Measurements from ENCODE around the gene MGAT4A. TPM values are rescaled to one million over a fixed set of nuclear protein-coding genes. Genes with fewer than 3 reads are reported as not detected.

The MGAT4A gene
- total RNA-seq, 1 donor from 2014 or later = 0.38 TPM

DNA sequence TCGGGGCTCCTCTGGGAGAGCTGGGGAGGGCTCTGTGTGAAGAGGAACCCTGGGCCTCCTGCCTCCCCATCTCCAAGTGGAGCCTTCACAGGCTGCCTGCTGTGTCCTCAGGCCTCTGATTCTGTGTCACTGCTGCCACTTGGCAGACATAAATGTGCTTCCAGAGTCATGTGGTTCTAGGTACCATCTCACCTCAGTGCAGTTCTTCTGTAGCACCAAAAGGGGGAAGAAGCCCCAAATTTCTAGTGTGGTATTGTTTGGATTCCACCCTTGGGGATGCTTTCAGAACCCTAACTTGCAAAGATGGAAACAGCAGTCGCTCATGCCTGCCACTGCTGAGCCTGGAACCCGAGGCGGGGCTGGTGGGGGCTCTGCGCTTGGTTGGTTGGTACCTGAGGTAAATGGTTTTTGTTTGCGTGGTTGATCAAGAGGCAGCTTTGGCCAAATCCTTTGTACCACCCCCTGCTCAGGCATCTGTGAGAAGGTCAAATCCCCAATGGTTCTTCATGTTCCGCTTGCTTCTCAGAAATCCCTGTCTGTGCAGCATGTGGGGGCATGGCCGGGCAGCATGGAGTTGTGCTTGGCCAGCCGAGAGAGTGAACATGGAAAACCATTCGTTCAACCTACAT lies 150.2 kb downstream of the MGAT4A start:
- H3K4me1 Mint-ChIP-seq (ENCODE audit: unreplicated experiment) = no peaks in the 10 kb centered on the region
- TF ChIP-seq, protein P1, sequence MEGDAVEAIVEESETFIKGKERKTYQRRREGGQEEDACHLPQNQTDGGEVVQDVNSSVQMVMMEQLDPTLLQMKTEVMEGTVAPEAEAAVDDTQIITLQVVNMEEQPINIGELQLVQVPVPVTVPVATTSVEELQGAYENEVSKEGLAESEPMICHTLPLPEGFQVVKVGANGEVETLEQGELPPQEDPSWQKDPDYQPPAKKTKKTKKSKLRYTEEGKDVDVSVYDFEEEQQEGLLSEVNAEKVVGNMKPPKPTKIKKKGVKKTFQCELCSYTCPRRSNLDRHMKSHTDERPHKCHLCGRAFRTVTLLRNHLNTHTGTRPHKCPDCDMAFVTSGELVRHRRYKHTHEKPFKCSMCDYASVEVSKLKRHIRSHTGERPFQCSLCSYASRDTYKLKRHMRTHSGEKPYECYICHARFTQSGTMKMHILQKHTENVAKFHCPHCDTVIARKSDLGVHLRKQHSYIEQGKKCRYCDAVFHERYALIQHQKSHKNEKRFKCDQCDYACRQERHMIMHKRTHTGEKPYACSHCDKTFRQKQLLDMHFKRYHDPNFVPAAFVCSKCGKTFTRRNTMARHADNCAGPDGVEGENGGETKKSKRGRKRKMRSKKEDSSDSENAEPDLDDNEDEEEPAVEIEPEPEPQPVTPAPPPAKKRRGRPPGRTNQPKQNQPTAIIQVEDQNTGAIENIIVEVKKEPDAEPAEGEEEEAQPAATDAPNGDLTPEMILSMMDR (IDR thresholded peaks at IDR 0.05) = no peak

DNA sequence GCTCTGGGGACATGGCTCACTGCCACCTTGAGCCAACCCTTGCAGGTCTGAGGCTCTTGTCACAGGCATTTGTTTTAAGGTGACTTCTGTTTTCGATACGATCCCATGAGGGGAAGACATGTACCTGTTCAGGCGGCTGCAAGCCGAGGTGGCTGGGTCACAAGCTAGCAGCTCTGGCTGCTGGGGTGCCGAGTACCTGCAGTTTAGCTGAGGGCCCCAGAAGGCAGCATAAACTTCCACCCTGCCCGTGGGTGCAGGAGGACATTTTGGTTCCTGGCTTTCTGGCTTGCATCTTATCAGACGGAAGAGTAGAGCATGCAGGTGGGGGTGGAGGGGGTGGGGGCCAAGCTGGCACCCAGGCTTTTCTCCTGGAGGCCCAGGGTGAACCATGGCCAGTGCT lies 151.0 kb downstream of the MGAT4A start:
- Mint-ChIP-seq H3K36me3 (ENCODE audit: unreplicated experiment) (peaks cover 22% of the 10 kb centered on the region), H3K27ac (ENCODE audit: unreplicated experiment) (no peak overlapping the region)
- DNase-seq (ENCODE audit: extremely low spot score, unreplicated experiment) = no peak

More for the DNA sequence above, 150.2 kb downstream of the MGAT4A start:
- DNase-seq (ENCODE audit: extremely low spot score, unreplicated experiment) = no peak
- Mint-ChIP-seq H3K9me3 (ENCODE audit: unreplicated experiment) (no peaks in the 10 kb centered on the region), H3K27ac (ENCODE audit: unreplicated experiment) (no peak overlapping the region), H3K36me3 (ENCODE audit: unreplicated experiment) (peaks cover 22% of the 10 kb centered on the region), H3K27me3 (ENCODE audit: unreplicated experiment) (no peaks in the 10 kb centered on the region), H3K4me3 (ENCODE audit: unreplicated experiment) (no peak overlapping the region)

GRCh38 chr2:98578231-98578630 lies 152.7 kb downstream of the MGAT4A start:
- Mint-ChIP-seq H3K36me3 (ENCODE audit: unreplicated experiment) (peaks cover 21% of the 10 kb centered on the region), H3K27ac (ENCODE audit: unreplicated experiment) (no peak overlapping the region), H3K9me3 (ENCODE audit: unreplicated experiment) (no peaks in the 10 kb centered on the region), H3K4me3 (ENCODE audit: unreplicated experiment) (no peak overlapping the region), H3K27me3 (ENCODE audit: unreplicated experiment) (no peaks in the 10 kb centered on the region), H3K4me1 (ENCODE audit: unreplicated experiment) (no peaks in the 10 kb centered on the region)
- DNase-seq (ENCODE audit: extremely low spot score, unreplicated experiment) = no peak
- TF ChIP-seq, protein P1 (IDR thresholded peaks at IDR 0.05) = no peak

More for the DNA sequence above, 151.0 kb downstream of the MGAT4A start:
- Mint-ChIP-seq H3K4me3 (ENCODE audit: unreplicated experiment) (no peak overlapping the region), H3K4me1 (ENCODE audit: unreplicated experiment) (no peaks in the 10 kb centered on the region), H3K27me3 (ENCODE audit: unreplicated experiment) (no peaks in the 10 kb centered on the region), H3K9me3 (ENCODE audit: unreplicated experiment) (no peaks in the 10 kb centered on the region)
- TF ChIP-seq, protein P1 (IDR thresholded peaks at IDR 0.05) = no peak

DNA sequence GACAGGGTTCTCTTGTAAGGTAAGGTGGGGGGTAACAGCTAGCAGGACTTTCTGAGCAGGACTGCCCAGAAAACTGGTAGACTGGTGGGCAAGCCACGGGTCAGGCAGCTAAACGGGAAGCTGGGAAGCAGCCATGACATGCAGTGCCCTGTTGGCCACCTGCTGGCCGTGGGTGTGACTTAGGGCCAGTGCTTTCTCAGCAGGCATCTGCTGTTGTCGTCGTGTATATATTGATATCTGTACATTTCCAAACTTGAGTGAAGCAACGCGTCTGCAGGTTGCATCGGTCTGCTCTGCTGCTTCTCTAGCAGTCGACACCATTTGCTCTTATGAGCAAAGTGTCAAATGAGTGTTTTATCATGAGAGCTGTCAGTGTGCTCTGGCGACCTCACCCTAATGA lies 153.6 kb downstream of the MGAT4A start:
- no peaks in the 10 kb centered on the region for H3K4me1 Mint-ChIP-seq (ENCODE audit: unreplicated experiment)
- H3K27ac Mint-ChIP-seq (ENCODE audit: unreplicated experiment) = no peak overlapping the region
- H3K9me3 Mint-ChIP-seq (ENCODE audit: unreplicated experiment) = no peaks in the 10 kb centered on the region
- TF ChIP-seq, protein P1 (IDR thresholded peaks at IDR 0.05) = no peak
- no peak for DNase-seq (ENCODE audit: extremely low spot score, unreplicated experiment)
- H3K27me3 Mint-ChIP-seq (ENCODE audit: unreplicated experiment) = no peaks in the 10 kb centered on the region
- H3K36me3 Mint-ChIP-seq (ENCODE audit: unreplicated experiment) = peaks cover 16% of the 10 kb centered on the region
- H3K4me3 Mint-ChIP-seq (ENCODE audit: unreplicated experiment) = no peak overlapping the region

DNA sequence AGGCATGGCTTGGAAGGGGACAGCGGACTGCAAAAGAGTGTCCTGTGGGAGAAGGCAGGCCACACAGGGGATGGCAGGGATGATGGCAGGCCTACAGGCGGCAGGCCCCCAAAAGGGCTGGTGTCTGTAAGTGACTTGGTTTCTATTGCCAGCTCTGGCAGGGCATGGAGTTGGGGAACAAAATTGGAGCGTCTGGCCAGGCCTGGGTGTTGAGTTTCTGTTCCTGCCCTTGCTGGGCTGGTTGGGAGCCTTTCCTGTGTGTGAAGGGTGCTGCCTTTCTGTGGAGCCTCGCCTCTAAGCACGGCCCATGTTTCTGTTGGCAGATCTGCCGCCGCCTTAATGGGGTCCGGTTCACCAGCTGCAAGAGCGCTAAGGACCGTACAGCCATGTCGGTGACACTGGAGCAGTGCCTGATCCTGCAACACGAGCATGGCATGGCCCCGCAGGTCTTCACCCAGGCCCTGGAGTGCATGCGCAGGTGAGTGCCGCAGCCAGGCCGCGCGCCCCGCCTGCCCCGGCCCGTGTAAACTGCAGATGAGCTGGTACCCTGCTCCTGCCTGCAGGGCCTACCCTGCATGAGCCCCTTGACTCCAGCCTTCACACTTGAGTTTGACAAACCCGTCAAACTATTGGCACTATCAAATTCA lies 154.1 kb downstream of the MGAT4A start:
- Mint-ChIP-seq H3K4me1 (ENCODE audit: unreplicated experiment) (no peaks in the 10 kb centered on the region), H3K4me3 (ENCODE audit: unreplicated experiment) (no peak overlapping the region), H3K36me3 (ENCODE audit: unreplicated experiment) (peaks cover 12% of the 10 kb centered on the region), H3K9me3 (ENCODE audit: unreplicated experiment) (no peaks in the 10 kb centered on the region), H3K27ac (ENCODE audit: unreplicated experiment) (no peak overlapping the region), H3K27me3 (ENCODE audit: unreplicated experiment) (no peaks in the 10 kb centered on the region)
- TF ChIP-seq, protein P1 (IDR thresholded peaks at IDR 0.05) = no peak
- DNase-seq (ENCODE audit: extremely low spot score, unreplicated experiment) = no peak

All from osteocyte (in vitro differentiated cells).